PFSK-1 (cell line): ENCODE measurements around the gene CYB5D1.

Source experiments
- FOXP2 ChIP-seq: optimal IDR thresholded peaks from 2 replicates; pipeline ENCODE3; 2011; ENCODE audit warnings: borderline replicate concordance, control low read depth, inconsistent platforms; ENCODE audit not compliant: insufficient read depth; ENCODE audit errors: extremely low read length, extremely low read depth
- POLR2AphosphoS5 ChIP-seq: IDR thresholded peaks from 2 replicates; pipeline ENCODE4 v1.6.1; 2012; ENCODE audit warnings: low read depth, mild to moderate bottlenecking, control low read depth, low read length, moderate library complexity
- SIN3A ChIP-seq: IDR thresholded peaks from 2 replicates; pipeline ENCODE4 v1.6.1; 2012; ENCODE audit warnings: mild to moderate bottlenecking, low read length, moderate library complexity, borderline replicate concordance; ENCODE audit not compliant: insufficient read depth
- TAF1 ChIP-seq: IDR thresholded peaks from 2 replicates; pipeline ENCODE4 v1.6.1; 2012; ENCODE audit warnings: low read length, control low read depth, borderline replicate concordance; ENCODE audit not compliant: insufficient read depth
- TF ChIP-seq, protein P1 (sequence below), 2 experiments: IDR thresholded peaks; 2 replicates each; pipeline versions ENCODE4 v1.6.1 to v1.8.0; 2011 to 2012; ENCODE audit warnings: low read depth in 2 of 2, low read length in 2 of 2, control low read depth in 1 of 2, inconsistent platforms in 1 of 2, mild to moderate bottlenecking in 1 of 2, moderate library complexity in 1 of 2; ENCODE audit not compliant: insufficient read depth in 1 of 2

CYB5D1 gene

GRCh38 chr17:7887038-7887481 is 29.3 kb downstream of the CYB5D1 start:
- TF ChIP-seq, protein P1, sequence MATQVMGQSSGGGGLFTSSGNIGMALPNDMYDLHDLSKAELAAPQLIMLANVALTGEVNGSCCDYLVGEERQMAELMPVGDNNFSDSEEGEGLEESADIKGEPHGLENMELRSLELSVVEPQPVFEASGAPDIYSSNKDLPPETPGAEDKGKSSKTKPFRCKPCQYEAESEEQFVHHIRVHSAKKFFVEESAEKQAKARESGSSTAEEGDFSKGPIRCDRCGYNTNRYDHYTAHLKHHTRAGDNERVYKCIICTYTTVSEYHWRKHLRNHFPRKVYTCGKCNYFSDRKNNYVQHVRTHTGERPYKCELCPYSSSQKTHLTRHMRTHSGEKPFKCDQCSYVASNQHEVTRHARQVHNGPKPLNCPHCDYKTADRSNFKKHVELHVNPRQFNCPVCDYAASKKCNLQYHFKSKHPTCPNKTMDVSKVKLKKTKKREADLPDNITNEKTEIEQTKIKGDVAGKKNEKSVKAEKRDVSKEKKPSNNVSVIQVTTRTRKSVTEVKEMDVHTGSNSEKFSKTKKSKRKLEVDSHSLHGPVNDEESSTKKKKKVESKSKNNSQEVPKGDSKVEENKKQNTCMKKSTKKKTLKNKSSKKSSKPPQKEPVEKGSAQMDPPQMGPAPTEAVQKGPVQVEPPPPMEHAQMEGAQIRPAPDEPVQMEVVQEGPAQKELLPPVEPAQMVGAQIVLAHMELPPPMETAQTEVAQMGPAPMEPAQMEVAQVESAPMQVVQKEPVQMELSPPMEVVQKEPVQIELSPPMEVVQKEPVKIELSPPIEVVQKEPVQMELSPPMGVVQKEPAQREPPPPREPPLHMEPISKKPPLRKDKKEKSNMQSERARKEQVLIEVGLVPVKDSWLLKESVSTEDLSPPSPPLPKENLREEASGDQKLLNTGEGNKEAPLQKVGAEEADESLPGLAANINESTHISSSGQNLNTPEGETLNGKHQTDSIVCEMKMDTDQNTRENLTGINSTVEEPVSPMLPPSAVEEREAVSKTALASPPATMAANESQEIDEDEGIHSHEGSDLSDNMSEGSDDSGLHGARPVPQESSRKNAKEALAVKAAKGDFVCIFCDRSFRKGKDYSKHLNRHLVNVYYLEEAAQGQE (IDR thresholded peaks at IDR 0.05; ENCODE audit: insufficient read depth in 1 of 2, low read depth in 2 of 2, low read length in 2 of 2), result 0 out of 4 replicates have a peak, but pooled peaks of 1 of the 2 experiments have one; percentile 2
- TF ChIP-seq POLR2AphosphoS5 (peak; percentile 49; the same call in 1 of the 2 replicates), SIN3A (0 out of 2 replicates have a peak, but pooled peaks have one; percentile 12), FOXP2 (no peak), TAF1 (no peak)

DNA sequence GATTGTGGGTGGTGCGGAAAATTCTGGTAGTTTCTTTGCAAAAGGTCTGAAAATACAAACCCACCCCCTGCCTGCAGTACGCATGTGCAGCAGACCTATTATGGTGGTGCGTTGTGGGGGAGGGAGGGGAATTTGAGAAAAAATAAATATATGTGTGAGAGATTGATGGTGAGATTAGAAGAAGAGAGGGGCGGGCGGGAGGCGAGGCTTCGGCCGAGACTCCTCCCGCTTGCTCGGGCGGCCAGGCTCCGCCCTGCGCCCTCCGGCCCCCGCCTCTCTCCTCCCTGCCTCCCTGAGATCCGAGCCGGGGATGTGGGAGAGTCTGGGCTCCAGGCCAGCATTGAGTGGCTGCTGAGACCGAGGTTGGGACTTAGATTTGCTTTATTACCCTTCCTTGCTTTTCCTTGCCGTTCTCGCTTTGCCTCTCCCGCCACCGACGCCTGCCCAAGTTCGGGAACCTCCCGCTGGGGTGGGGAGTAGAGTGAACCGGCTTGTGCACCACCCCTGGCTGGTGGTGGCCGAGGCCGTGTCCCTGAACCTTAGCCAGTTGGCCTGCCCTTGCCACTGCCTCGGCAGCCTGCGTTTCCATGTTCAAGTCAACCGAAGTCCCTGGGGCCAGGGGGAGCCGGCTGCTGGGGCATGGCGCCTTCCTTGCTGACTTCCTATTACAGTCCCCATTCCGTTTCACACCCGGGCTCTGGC is 29.8 kb downstream of the CYB5D1 start:
- TF ChIP-seq TAF1 (no peak; the same call in none of the 2 replicates), POLR2AphosphoS5 (peak; percentile 80)
- TF ChIP-seq, protein P1 (IDR thresholded peaks at IDR 0.05; ENCODE audit: insufficient read depth in 1 of 2, low read depth in 2 of 2, low read length in 2 of 2), result peak; percentile 2 to 22; a peak in 1 of 4 replicates

DNA sequence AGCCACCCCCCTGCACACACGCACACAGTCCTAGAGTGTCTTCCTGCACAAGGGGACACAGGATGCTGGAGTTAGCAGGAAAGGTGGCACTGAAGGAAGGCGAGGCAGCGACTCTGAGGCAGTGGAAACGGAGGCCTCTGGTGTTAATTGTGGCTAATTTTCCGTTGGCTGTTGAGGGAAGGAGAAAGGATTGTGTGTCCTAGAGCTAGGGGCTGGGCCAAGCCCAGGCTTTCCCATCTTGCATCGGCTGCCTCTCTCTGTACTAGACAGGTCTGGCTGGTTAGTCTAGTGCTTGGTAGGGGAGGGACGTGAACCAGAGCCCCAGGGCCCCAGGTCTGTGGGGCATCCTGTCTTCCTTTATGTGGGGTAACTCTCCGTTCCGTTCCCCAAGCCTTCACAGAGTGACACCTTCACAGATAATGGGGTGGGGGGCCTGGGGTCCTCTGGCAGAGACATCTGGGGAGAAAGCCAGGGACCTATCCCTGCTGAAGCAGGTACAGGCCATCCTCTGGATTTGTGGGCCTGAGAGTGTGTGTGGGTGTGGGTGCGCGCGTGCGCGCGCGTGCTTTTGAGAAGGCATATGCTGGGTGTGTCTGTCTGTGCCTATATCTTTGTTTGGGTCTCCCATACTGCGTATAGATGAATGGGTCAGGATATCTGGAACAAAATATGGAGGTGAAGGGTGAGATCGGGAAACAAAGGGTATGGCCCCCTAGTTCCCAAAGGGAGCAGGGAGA is 30.5 kb downstream of the CYB5D1 start, which contains the start of gene CHD3:
TSS of gene CHD3 (plus strand) at position 606 of the 737 bp plus-strand sequence. CDS start 212 bp downstream, outside the sequence.
- TF ChIP-seq TAF1, result 0 out of 2 replicates have a peak, but pooled peaks have one; percentile 71
- 0 out of 2 replicates have a peak, but pooled peaks have one; percentile 17 for TF ChIP-seq POLR2AphosphoS5
- TF ChIP-seq FOXP2, result no peak
- TF ChIP-seq, protein P1 (IDR thresholded peaks at IDR 0.05; ENCODE audit: insufficient read depth in 1 of 2, low read depth in 2 of 2, low read length in 2 of 2), result 0 out of 4 replicates have a peak, but pooled peaks of 1 of the 2 experiments have one; percentile 7

DNA sequence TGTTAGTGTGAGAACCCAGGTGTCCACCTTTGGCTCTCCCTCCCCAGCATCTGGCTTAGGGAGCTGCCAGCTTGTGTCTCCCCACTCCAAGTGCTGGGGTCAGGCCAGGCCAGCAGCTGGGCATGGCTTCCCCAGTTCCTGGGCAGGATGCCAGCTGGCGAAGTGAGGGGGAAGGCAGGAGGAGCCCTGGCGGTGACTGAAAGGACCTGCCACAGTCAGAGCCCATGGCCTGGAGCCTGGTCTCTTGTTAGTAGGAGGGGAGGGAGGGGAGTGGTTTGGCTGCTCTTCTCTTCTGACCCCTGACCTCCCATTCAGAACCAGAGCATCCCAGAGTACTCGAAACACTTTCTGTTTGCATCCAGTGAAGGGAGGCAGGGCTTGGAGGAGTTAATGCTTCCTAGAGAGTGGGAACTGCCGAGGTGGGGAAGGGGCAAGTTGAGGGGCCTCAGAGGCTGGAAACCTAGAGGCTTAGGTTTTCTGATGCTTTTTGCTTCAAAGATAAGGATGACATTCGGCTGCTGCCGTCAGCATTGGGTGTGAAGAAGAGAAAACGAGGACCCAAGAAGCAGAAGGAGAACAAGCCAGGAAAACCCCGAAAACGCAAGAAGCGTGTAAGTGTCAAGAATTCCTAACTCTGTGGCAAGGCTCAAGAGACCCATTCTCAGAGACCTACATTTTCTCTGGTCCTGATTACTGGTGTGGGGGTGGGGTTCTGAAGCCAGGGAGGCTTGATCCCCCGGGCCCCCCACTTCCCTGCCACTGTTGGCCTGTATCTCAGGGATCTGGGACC is 31.6 kb downstream of the CYB5D1 start:
- no peak for TF ChIP-seq TAF1
- TF ChIP-seq POLR2AphosphoS5, result peak; percentile 77
- TF ChIP-seq SIN3A, result peak; percentile 89; the same call in 1 of the 2 replicates
- TF ChIP-seq, protein P1 (IDR thresholded peaks at IDR 0.05; ENCODE audit: insufficient read depth in 1 of 2, low read depth in 2 of 2, low read length in 2 of 2), result 0 out of 4 replicates have a peak, but pooled peaks of 1 of the 2 experiments have one; percentile 13
- TF ChIP-seq FOXP2, result peak; percentile 91
